Measurements from ENCODE around the gene HOOK1. TPM values are rescaled to one million over a fixed set of nuclear protein-coding genes. Genes with fewer than 3 reads are reported as not detected.

The HOOK1 gene
- total RNA-seq, 4 donors from 2014 or later = 20.6 to 72.3 (median 36.4) TPM

DNA sequence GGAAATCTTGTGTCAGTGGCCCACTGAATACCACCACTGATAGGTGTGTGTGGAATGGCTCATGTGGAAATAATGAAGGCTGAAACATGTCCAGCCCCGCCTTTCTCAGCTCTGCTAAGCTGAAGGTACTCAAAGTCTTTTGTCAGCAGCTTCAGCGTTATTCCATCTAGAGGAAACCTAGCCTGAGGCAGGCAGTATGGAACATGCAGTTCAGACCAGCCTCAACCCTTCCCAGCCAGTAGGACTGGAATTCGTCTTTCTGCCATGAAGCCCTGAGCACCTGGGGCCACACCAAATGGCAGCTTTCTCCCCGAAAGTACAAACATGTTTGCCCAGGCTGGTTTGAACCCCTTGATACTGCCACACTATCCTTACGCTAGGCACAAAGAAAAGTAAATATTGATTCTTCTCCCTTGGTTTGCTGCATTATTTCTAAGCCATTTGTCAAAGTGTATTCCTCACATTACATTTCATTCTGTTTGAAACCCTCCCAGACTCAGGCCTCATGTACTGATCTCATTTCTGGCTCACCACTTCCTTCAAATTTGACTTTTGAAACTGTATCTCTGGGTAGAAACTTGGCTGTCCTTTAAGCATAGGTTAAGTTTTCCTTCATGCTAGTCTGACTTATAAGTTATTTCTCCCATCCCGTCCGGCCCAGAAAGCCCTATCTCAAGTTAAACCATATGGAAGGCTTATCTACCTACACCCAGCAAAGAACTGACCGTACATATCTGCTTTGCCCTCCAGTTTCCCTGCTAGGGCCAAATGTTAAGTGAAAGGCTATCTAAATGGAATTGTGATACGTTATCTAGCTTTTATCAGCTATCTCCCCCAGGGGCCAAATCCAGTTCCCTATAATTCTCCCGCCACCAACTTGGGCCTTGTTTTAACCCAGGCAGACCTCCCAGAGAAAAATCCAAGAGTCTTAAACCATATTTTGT lies 45.7 kb upstream of the HOOK1 start:
- no peak for DNase-seq
- Histone ChIP-seq H3K36me3 (no peaks in the 10 kb centered on the region), H3K9me3 (no peaks in the 10 kb centered on the region), H3K4me1 (no peaks in the 10 kb centered on the region), H3K27ac (no peak overlapping the region), H3K27me3 (no peaks in the 10 kb centered on the region), H3K4me3 (no peak overlapping the region)
- no peak for TF ChIP-seq POLR2A (IDR thresholded peaks at IDR 0.05)
- TF ChIP-seq, protein P1, sequence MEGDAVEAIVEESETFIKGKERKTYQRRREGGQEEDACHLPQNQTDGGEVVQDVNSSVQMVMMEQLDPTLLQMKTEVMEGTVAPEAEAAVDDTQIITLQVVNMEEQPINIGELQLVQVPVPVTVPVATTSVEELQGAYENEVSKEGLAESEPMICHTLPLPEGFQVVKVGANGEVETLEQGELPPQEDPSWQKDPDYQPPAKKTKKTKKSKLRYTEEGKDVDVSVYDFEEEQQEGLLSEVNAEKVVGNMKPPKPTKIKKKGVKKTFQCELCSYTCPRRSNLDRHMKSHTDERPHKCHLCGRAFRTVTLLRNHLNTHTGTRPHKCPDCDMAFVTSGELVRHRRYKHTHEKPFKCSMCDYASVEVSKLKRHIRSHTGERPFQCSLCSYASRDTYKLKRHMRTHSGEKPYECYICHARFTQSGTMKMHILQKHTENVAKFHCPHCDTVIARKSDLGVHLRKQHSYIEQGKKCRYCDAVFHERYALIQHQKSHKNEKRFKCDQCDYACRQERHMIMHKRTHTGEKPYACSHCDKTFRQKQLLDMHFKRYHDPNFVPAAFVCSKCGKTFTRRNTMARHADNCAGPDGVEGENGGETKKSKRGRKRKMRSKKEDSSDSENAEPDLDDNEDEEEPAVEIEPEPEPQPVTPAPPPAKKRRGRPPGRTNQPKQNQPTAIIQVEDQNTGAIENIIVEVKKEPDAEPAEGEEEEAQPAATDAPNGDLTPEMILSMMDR (IDR thresholded peaks at IDR 0.05) = no peak

DNA sequence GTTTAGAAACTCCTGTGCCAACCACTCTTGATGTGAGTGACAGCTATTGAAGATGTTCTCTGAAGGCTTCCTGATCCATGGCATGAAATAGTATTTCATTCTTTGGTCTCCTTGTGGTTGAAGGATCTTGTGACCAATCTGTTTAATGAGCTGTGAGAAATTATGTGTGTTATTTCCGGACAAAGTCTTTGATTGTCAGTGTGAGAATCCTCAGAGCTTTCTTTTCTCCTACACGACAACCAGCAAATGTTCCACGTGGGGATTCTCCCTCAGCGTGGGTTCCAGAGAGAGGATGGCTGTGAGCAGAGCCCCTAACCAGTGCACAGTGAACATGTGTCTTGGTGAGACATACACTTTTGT lies 45.0 kb upstream of the HOOK1 start:
- Histone ChIP-seq H3K27me3 (no peaks in the 10 kb centered on the region), H3K27ac (no peak overlapping the region), H3K4me1 (no peaks in the 10 kb centered on the region), H3K9me3 (no peaks in the 10 kb centered on the region), H3K4me3 (no peak overlapping the region), H3K36me3 (no peaks in the 10 kb centered on the region)
- DNase-seq = no peak
- TF ChIP-seq, protein P1 (IDR thresholded peaks at IDR 0.05) = no peak
- TF ChIP-seq POLR2A (IDR thresholded peaks at IDR 0.05) = no peak

DNA sequence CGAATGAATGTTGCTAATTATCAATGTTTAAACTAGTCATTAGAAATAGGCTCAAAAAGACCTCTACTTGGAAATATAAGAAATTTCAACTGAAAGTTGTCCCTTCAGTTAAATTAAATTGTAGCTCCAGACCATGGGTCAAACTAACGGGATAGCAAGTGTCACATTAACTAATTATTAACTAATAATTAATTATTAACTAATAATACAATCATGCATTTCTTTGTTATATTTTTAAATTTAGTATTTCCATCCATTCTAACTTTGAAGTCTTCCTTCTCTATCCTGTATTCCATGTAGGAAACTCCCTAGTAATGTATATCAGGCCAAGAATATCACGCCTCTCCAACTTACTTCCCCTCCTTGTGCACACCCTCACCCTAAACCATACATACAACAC lies 43.4 kb upstream of the HOOK1 start:
- H3K27me3 ChIP-seq = no peaks in the 10 kb centered on the region
- H3K36me3 ChIP-seq = no peaks in the 10 kb centered on the region
- TF ChIP-seq, protein P1 (IDR thresholded peaks at IDR 0.05) = no peak
- no peak for TF ChIP-seq POLR2A (IDR thresholded peaks at IDR 0.05)
- no peak overlapping the region for H3K27ac ChIP-seq
- H3K4me1 ChIP-seq = no peaks in the 10 kb centered on the region
- DNase-seq = no peak
- no peak overlapping the region for H3K4me3 ChIP-seq
- H3K9me3 ChIP-seq = no peaks in the 10 kb centered on the region

DNA sequence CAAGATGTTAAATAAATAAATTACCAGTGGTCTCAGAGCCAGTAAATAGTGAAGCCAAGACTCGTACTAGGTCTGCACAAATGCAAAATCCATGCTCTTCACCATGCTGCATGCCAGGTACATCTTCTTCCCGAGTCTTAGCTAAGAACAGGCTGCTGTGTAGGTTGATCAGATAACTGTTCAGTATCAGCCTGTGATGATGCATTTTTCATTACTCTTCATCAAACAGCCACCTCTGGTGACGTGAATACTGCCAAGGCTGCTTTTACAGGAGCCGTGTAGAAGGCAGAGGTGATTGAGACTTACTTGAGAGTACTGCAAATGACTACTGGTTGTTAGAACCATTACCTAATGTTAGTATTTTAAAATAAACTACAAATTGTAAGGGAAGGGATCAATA lies 39.3 kb upstream of the HOOK1 start:
- H3K4me1 ChIP-seq = no peaks in the 10 kb centered on the region
- no peak overlapping the region for H3K4me3 ChIP-seq
- TF ChIP-seq, protein P1 (IDR thresholded peaks at IDR 0.05) = no peak
- TF ChIP-seq POLR2A (IDR thresholded peaks at IDR 0.05) = no peak
- H3K27me3 ChIP-seq = no peaks in the 10 kb centered on the region
- no peaks in the 10 kb centered on the region for H3K9me3 ChIP-seq
- H3K27ac ChIP-seq = no peak overlapping the region
- DNase-seq = no peak
- no peaks in the 10 kb centered on the region for H3K36me3 ChIP-seq

DNA sequence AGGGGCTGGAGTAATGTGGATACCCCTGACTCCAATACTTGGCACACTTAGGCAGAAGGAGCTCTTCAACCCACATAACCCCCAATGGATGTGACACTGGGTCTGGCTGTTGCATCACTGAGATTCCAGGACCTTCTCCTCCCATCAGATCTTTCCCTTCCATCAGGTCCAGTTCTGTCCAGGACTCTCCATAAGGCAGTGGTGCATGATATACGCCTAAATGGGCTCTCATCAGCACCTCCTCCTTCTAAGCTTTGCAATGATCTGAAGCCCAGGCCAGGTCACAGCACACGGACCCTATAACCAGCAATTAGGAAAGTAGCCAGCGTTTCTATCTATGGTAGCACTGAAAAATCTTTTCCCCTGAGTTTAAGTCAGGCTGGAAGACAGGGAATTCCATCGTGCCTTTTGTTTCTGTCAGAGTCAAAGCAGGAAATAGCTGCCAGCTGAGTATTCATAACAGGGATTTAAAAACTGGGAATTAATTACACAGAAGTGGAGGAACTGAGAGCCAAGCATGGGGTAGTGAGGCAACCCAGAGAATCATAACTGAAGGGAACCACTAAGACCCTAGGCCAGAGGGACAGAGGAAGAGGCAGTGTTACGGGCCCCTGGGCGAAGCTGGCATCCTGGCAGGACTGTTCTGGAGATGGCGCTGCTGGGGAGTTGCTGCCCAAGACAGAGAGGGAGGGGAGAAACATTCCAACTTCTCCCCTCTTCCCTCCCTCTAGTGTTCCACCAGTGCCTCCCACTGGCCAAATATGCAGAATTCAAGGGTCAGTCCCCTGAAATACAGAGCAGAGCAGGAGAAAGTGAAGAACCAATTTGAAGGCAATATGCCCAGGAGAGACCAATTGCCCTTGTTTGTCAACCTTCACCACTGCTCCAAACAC lies 37.5 kb upstream of the HOOK1 start:
- DNase-seq = no peak
- no peak overlapping the region for H3K27ac ChIP-seq
- H3K4me3 ChIP-seq = no peak overlapping the region
- H3K4me1 ChIP-seq = no peaks in the 10 kb centered on the region
- H3K9me3 ChIP-seq = no peaks in the 10 kb centered on the region
- no peak for TF ChIP-seq POLR2A (IDR thresholded peaks at IDR 0.05)
- TF ChIP-seq, protein P1 (IDR thresholded peaks at IDR 0.05) = no peak
- H3K36me3 ChIP-seq = no peaks in the 10 kb centered on the region
- H3K27me3 ChIP-seq = no peaks in the 10 kb centered on the region
